B cell (primary cell): Measurements from ENCODE around the gene RNGTT.

Experiments
- CTCF ChIP-seq: fragments of 200-600 bp; IDR thresholded peaks from one replicate; pipeline ENCODE4 v1.8.0; 2022; ENCODE audit warnings: antibody characterized with exemption, mild to moderate bottlenecking
- EZH2 ChIP-seq: IDR thresholded peaks from 2 replicates; pipeline ENCODE4 v1.6.1; 2012; ENCODE audit warnings: borderline replicate concordance, low read depth, mild to moderate bottlenecking, moderate library complexity, low read length; ENCODE audit not compliant: insufficient read depth, poor library complexity, severe bottlenecking

GRCh38 chr6:88566746-88567534 lies 396.5 kb downstream of the RNGTT start:
- TF ChIP-seq CTCF (no peak), EZH2 (no peak)
